COLO668 (cell line): Measurements from ENCODE around the gene PCBP3.
"Not testable (repeated sequence)": the region's sequence is repeated elsewhere in the genome, so short reads cannot be mapped to it uniquely, and the experiment has no call there.

Source experiments
- DNase-seq: peaks from one replicate; lab custom pipeline; 2025; ENCODE audit not compliant: unreplicated experiment; lab: John Stamatoyannopoulos, UW

The PCBP3 gene

DNA sequence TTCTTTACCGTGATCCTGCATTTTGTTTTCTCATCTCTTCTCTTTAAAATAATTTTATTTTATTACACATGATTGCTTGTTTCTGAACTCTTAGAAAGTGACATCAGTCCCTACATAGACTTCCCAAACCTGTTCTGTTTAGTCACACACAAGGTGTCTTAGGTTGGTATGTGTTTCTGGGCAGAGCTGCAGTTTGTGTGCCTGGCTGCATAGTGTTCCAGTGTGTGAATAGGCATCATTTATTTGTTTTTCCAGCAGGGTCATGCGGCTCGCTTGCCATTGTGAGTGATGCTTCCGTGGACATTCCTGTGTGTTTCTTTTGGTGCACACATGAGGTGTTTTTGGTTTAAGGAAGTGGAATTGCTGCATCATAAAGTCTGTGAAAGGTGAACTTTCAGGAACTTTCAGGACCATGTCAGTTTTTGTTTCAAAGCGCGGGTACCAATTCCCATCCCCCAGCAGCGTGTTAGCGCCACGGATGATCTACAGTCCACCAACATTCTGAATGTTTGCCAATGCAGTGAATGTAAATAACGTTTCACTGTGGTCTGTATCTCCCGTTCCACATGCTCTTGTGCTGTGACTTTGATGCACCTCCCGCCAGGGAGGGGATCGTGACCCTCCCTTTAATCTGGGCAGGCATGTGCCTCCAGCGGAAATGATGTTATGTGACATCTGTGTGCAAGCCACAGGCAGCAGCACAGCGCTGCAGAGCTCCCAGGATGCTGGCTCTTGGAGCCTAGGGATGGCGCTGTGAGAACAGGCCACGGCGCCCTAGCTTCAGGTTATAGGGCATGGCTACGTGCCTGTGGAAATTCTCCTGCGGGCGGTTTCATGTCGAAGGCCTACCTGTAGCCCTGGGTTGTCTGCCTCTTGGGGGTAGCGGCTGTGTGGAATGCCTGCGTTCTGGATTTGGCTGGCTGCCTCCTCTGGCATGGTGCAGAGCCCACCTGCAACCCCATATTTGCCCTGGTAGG lies 193.5 kb downstream of the PCBP3 start:
- DNase-seq: no peak

DNA sequence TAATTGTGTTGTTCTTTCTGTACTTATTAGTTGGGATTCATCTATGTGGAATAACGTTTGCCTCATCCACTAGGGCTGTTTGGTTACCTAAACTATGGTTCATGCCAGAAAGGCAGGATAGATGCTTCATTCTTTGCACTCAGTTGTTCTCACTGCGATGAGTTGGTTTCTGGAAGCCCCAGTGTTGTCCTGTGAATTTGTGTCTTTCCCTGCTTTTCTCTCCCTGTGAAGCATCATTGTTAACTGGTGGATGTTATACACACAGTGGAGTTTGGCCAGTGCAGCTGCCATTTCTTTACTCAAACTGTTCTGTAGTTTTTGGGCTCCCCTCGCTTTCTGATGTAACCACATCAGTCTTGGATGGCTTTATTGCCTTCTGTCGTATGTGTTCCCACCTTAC lies 194.4 kb downstream of the PCBP3 start:
- no peak for DNase-seq

DNA sequence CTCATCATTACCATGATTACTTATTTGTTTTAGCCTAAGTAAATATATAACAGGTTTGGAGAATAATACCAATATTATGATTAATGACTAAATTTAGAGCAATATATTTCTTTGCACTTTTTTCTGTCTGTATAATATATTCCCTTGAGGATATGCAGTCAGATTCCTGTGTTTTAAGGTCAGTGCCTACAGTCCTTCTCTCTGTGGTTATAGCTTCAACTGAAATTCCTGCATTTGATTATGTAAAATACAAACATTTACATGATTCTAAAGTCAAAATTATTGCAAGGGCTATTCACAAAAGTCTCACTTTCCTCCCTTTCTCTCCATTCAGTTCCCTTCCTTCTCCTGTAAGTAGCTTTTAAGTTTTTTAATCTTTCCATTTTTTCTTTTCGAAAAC lies 195.1 kb downstream of the PCBP3 start:
- DNase-seq: no peak

GRCh38 chr21:45839274-45839673 lies 195.7 kb downstream of the PCBP3 start:
- DNase-seq: no peak

GRCh38 chr21:45841033-45841432 lies 197.5 kb downstream of the PCBP3 start:
- no peak for DNase-seq

- DNase-seq: no peak
These were observed 199.9 kb downstream of the PCBP3 start for GRCh38 chr21:45843426-45843825.

DNA sequence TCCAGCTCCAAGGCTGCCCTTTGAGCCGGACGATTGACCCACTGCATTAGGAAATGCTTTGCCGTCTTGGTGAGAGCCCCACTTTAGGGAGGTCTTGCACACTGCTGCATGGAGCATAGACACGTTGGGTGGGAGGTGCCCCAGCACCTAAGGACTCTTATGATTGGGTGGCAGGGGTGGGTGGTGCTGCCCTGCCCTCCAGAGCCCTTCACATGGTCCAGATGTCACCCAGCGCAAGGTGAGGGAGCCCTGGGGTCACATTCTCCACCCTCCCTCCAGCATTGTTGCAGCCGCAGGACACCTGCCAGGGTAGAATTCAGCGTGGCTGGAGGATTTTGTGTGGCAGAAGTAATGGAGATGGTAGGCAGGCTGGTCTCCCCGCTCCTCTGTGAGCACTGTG lies 200.7 kb downstream of the PCBP3 start:
- no peak for DNase-seq

- no peak for DNase-seq
These were observed 201.7 kb downstream of the PCBP3 start for GRCh38 chr21:45845063-45845769.

GRCh38 chr21:45845770-45846090 lies 202.2 kb downstream of the PCBP3 start:
- no peak for DNase-seq

DNA sequence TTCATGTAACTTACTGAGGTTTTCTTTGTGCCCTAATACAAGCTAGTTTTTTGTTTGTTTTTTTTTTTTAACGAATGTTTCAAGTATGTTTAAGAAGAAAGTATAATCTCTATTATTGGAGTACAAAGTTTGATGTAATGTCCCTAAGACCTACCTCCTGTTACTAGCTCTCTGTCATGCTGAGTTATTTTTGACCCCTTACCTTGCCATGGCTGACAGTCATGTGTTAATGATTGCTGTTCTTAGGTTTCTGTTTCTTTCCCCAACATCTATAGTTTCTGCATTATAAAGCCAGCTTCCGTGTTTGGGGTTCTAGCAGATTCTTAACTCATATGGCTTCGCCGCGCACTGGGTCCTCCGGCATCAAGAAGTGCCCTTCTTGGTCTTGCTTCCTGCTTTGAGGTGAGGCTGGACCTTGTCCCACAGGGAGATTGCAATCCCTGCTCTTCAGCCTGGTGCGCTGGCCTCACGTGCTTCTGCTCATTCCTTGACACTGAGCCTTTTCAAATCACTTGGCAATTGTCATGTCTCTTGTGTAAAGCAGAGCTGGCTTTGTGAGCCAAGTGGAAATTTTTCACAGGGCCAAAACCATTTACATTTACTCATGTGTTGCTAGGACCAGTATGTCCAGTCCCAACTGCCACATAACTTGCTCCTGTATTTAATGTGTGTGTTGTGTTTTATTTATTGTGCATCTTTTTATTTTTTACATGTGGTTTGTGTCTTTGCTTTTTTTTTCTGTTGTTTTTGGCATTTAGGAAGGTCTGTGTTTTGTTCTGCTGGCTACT lies 203.0 kb downstream of the PCBP3 start:
- no peak for DNase-seq

GRCh38 chr21:45847870-45848269 lies 204.3 kb downstream of the PCBP3 start:
- no peak for DNase-seq

- no peak for DNase-seq
These were observed 204.8 kb downstream of the PCBP3 start for GRCh38 chr21:45848331-45848730.

DNA sequence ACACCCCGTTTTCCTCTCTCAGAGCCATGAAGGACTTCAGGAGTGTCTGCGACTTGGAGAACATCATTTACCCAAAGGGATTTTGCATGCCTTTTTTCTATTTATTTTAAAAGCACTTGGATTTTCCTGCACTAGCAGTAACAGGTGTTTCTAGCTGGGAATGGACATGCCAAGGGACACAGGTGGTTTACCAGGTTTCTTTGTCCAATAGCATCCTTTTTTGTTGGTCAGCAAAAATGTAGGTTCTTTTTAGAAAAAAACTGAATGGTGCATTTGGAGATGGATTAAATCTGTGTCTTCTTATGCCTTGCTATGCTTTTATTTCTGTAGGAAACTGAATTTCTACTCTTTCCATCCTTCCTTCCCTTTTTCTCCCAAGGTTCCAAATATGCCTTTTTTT lies 205.3 kb downstream of the PCBP3 start:
- no peak for DNase-seq

- DNase-seq: no peak
These were observed 206.1 kb downstream of the PCBP3 start for GRCh38 chr21:45849651-45850050.

- no peak for DNase-seq
These were observed 206.7 kb downstream of the PCBP3 start for GRCh38 chr21:45850181-45850580.

DNA sequence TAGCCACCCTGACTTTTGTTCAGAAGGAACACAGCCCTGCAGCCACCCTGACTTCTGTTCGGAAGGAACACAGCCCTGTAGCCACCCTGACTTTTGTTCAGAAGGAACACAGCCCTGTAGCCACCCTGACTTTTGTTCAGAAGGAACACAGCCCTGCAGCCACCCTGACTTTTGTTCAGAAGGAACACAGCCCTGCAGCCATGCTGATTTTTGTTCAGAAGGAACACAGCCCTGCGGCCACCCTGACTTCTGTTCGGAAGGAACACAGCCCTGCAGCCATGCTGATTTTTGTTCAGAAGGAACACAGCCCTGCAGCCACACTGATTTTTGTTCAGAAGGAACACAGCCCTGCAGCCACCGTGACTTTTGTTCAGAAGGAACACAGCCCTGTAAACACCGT lies 208.9 kb downstream of the PCBP3 start:
- DNase-seq: not testable (repeated sequence)

DNA sequence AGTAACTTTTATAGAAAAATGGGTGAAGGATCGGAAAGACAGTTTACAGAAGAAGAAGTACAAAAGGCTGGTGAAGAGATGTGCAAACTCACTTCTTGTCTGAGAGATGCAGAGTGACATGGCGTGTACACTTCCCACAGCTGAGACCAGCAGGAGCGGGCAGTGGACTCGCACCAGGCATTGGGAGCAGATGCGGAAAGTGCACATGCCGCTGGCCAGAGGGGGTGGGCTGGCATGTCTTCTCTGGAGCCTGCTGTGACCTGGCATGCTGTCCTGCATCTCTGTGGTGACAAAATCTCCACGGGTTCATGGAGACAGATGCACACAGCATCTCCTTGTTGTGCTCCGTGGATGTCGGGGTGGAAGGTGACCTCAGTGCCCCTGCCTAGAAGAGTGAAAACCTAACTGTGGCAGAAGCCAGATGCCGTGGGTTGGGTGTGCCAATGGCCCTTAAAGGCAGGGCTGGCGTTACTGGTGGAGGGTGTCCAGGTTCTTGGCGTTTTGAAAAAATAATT lies 209.4 kb downstream of the PCBP3 start:
- no peak for DNase-seq

GRCh38 chr21:45853703-45854342 lies 210.3 kb downstream of the PCBP3 start:
- DNase-seq: no peak

DNA sequence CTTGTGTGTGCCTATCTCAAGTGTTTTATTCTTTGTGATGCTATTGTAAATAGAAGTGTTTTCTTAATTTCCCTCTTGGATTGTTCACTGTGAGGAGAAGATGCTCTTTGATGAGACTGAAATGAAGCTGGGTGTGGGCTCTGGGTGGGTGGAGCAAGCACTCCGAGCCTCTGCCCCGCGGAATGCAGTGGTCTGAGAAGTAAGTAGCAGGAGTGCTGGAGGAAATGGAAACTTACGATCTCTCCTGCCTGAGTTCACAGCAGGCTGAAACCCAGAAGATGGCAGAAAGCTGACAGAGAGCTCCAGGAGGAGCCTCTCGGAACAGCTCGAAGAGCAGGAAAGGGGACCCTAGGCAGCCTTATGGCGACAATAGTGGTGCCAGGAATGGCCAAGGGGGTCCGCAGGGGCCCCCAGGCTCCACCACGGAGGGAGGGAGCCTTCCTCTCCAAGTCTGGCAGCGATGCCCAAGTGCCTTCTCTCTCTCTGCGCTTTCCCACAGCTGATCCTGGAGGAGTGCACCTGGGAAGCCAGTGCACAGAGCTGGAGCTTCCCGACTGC lies 211.2 kb downstream of the PCBP3 start:
- no peak for DNase-seq

- no peak for DNase-seq
These were observed 211.8 kb downstream of the PCBP3 start for GRCh38 chr21:45855248-45855811.
